Adipose tissue (tissue), 3 donors: ENCODE measurements around the gene THRSP. TPM values are rescaled to one million over a fixed set of nuclear protein-coding genes. Genes with fewer than 3 reads are reported as not detected.
A peak's percentile ranks its signal among the peaks of the same experiment; 100 is the strongest.
"Not testable (repeated sequence)": the region's sequence is repeated elsewhere in the genome, so short reads cannot be mapped to it uniquely, and the experiment has no call there.

Source experiments
- H3K27ac ChIP-seq: one replicate; pipeline ENCODE4 v1.5.1; 2013; ENCODE audit warnings: low read depth, low read length
- whole genome bisulfite sequencing, 3 donors: extraction: QIAGEN DNeasy Blood & Tissue Kit; methylation state at CpG; one replicate each; pipeline ENCODE4 v1.1.7; 2013; 5-methylcytosine and 5-hydroxymethylcytosine counted together
- polyA plus RNA-seq, 3 donors: library from polyadenylated mRNA; stranded (reverse); fragments of 200-250 nt; gene quantifications; one replicate each; pipeline ENCODE4 v1.2.3, GENCODE V29; 2013
- donor health status: healthy with polysubstance abuse.
- donor health status: Bipolar disorder and iron deficiency.
- donor health status: healthy.

Gene THRSP
- polyA plus RNA-seq, 3 donors: 87.4 to 228 (median 113) TPM

DNA sequence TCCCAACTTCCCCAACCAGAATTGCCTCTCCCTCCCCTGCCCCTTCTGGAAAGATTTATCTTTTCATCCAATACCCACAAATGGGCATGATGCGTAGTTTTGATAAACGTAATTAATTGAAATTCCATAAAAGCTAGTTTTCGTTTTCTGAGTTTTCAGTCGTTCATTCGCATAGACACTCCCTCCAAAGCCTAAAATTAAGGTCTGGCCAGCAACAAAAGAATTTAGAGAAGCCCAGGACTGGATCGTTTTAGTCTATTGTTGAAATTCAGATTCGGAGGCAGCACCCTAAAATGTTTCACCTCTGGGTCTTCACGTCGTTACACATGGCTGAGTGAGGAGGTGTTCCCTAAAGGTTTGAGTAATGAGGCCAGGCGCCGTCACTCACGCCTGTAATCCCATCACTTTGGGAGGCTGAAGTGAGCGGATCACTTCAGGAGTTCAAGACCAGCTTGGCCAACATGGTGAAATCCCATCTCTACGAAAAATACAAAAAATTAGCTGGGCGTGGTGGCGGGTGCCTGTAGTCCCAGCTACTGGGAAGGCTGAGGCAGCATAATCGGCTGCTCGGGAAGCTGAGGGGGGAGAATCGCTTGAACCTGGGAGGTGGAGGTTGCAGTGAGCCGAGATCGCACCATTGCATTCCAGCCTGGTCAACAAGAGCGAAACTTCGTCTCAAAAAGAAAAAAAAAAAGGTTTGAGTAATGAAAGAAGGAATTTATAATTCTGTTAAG, 16.6 kb downstream of the THRSP start:
- WGBS, 3 donors: 58 to 61% (median 60%) methylated on average over 23 of the region's 23 CpGs
- peak overlapping the region; percentile 69 for H3K27ac ChIP-seq

- no peak overlapping the region for H3K27ac ChIP-seq
- WGBS, 3 donors: 75 to 84% (median 77%) methylated on average over 11 of the region's 11 CpGs
Measured at GRCh38 chr11:78080818-78081495, 17.3 kb downstream of the THRSP start.

DNA sequence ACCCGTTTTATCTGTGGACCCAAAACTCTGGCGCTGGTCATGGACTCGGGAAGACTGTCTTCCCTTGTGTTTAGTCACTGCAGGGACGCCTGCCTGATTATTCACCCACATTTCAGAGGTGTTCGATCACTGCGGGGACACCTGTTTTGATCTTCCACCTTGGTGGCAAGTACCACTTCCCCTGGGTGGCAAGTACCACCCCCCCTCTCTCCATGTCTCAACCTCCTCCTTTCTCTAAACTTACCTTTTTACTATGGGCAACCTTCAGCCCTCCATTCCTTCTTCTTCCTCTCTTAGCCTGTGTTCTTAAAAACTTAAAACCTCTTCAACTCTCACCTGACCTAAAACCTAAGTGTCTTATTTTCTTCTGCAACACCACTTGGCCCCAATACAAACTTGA, 17.9 kb downstream of the THRSP start:
- 85 to 93% (median 86%) methylated on average over 6 of the region's 6 CpGs for WGBS, 3 donors
- H3K27ac ChIP-seq: no peak overlapping the region

DNA sequence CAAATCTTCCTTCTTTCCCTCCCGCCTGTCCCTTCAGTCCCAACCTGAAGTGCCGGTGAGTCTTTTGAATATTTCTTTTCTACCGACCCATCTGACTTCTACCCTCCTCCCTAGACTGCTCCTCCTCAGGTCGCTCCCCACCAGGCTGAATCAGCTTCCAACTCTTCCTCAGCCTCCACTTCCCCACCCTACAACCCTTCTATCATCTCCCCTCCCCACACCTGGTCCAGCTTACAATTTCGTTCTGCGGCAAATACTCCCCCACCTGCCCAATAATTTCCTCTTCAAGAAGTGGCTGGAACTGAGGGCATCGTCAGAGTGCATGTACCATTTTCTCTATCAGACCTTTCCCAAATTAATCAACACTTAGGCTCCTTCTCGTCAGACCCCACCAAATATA, 18.5 kb downstream of the THRSP start:
- WGBS, 3 donors: 85 to 89% (median 87%) methylated on average over 8 of the region's 8 CpGs

DNA sequence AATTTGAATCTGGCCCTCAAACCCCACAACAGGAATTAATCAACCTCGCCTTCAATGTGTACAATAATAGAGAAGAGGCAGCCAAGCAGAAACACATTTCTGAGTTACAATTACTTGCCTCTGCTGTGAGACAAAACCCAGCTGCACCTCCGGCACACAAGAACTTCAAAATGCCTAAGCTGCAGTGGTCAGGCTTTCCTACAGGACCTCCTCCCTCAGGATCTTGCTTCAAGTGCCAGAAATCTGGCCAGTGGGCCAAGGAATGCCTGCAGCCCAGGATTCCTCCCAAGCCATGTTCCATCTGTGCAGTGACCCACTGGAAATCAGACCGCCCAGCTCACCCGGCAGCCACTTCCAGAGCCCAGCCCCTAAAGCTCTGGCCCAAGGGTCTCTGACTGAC, 19.4 kb downstream of the THRSP start:
- H3K27ac ChIP-seq: no peak overlapping the region

More for the DNA sequence above, 18.5 kb downstream of the THRSP start:
- H3K27ac ChIP-seq: no peak overlapping the region

GRCh38 chr11:78084506-78084905, 20.8 kb downstream of the THRSP start:
- WGBS, 3 donors: 92 to 93% (median 93%) methylated on average over 8 of the region's 8 CpGs
- not testable (repeated sequence) for H3K27ac ChIP-seq

More for the DNA sequence above, 19.4 kb downstream of the THRSP start:
- WGBS, 3 donors: 76 to 81% (median 79%) methylated on average over 4 of the region's 4 CpGs

DNA sequence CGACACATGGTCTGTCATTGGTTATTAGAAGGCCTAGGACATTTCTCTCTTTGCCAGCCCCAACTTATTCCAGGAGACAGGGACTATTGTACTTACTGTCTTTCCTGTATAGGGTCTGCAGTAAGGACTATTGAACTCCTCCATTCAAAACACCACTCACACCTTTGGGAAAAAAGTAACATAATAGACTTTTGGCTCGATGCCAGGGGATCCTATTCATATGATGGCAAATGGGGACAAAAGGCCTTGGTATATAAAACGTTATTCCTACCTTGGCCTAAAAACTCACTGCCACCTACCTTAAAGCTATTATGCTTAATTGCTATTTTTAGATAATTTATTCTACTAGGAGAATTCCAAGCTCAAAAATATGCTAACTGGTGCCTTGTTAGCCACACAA, 22.3 kb downstream of the THRSP start:
- 60 to 68% (median 67%) methylated on average over 3 of the region's 3 CpGs for WGBS, 3 donors
- H3K27ac ChIP-seq: no peak overlapping the region

DNA sequence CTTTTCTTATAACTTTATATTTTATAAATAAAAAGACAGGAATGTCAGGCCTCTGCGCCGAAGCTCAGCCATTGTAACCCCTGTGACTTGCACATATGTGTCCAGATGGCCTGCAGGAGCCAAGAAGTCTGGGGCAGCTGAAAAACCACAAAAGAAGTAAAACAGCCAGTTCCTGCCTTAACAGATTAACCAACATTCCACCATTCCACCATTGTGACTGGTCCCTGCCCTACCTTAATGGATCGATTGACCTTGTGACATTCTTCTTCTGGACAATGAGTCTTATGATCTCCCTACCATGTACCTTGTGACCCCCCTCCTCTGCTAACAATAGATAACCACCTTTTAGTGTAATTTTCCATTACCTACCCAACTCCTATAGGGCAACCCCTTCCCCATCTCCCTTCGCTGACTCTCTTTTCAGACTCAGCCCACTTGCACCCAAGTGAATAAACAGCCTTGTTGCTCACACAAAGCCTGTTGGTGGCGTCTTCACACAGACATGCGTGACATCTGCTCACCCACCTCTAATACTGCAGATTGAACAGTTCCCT, 22.9 kb downstream of the THRSP start:
- H3K27ac ChIP-seq: not testable (repeated sequence)
- 90 to 93% (median 91%) methylated on average over 6 of the region's 6 CpGs for WGBS, 3 donors

- 74 to 89% (median 78%) methylated on average over 2 of the region's 2 CpGs for WGBS, 3 donors
- H3K27ac ChIP-seq: no peak overlapping the region
Measured at GRCh38 chr11:78094250-78094649, 30.6 kb downstream of the THRSP start.

- H3K27ac ChIP-seq: no peak overlapping the region
- 92 to 97% (median 95%) methylated on average over 7 of the region's 7 CpGs for WGBS, 3 donors
Measured at GRCh38 chr11:78097666-78098385, 34.2 kb downstream of the THRSP start.

- WGBS, 3 donors: 87 to 94% (median 90%) methylated on average over 4 of the region's 4 CpGs
- H3K27ac ChIP-seq: no peak overlapping the region
Measured at GRCh38 chr11:78099666-78100065, 36.0 kb downstream of the THRSP start.

DNA sequence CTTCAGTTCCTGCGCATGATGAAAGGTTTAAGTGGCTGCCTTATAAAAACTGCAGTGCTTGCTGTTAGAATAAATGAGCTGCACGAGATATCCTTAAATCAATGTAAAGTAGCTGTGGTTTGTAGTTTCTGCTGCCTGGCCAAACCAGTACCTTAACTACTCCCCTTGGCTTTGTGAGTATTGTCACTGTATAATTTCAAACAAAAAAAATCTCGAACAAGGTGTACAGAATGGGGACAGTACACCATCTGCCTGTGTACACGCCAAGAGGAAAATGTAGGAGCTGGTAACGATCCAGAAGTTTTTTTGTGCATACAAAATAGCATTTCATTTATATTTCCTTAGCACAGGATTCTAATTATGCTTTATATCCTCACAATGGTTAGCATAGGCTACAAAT, 36.6 kb downstream of the THRSP start:
- H3K27ac ChIP-seq: no peak overlapping the region
- 74 to 88% (median 76%) methylated on average over 5 of the region's 5 CpGs for WGBS, 3 donors

DNA sequence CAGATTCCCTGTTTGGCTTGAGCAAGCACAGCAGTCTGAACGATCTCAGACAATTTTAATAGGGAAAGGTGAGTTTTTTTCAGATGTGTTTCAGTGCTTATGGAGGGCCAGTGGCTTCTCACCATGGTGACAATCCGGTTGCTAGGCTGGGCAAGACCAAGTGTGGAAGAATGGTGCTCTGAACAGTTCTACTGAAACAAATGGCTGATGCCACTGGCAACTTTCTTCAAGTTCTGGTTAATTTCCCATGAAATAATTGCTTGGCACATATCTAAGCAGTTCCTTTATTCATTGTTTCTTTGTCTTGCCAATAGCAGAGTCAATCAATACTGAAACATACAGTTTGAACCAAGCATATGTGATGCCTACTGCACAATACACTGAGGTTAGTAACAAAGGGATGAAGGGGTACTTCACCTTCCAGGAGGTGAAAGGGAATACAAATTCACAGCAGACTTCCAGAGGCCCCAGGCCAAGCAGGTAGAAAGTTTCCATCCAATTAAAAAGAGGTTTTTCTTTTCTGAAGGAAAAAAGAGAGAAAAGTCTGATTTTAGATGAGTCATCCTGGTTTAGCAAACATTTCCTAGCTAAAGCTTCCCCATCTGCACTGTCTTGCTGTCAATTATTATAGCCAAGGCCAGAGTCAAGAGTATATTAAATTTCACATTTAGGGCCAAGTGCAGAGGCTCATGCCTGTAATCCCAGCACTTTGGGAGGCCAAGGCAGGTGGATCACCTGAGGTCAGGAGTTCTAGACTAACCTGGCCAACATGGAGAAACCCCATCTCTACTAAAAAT, 37.2 kb downstream of the THRSP start:
- WGBS, 3 donors: 84 to 90% (median 87%) methylated on average over 2 of the region's 2 CpGs
- H3K27ac ChIP-seq: no peak overlapping the region

DNA sequence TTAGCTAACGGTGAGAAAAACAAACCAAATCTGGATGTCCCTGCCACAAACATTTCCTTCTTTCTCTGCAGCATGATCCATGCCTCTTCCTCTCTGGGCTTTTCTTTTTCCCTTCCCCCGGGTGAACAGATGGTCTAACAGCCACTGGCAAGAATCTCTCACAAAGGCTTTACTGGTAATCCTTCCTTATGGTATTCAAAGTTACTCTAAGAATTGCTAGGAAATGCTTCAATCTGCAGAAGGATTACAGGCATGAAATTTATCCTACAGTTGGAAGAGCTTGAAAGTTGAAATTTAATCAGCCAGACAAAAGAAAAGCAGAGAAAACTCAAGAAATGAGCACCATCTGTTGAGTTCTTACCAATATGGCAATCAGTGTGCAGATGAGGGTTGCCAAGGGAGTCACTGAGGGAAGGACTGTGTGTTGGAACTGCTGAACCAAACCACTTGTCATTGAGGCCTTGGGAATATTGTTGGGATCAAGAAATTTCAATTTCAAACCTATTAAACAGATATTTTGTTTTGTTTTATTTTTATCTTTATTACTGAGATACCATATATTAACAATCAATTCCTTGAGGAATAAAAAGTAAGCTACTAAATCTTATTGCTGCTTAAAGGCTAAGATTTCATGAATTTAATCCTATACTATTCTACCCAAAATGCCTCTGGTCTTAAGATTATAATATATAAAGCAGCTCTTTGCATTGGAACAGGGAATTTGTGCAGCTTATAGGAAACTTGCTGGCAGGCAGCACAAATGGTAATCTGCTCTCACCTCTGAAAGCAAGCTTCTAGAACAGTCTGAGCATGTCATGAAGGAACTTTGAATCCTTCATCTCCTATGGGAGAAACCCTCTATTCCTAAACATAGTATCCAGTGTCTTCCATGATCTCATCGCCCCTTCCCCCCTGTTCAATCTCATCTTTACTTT, 45.7 kb downstream of the THRSP start:
- no peak overlapping the region for H3K27ac ChIP-seq
- WGBS, 3 donors: 77 to 91% (median 78%) methylated on average over 3 of the region's 3 CpGs

- no peak overlapping the region for H3K27ac ChIP-seq
- 94 to 96% (median 95%) methylated on average over 5 of the region's 5 CpGs for WGBS, 3 donors
Measured at GRCh38 chr11:78110351-78110750, 46.7 kb downstream of the THRSP start.

DNA sequence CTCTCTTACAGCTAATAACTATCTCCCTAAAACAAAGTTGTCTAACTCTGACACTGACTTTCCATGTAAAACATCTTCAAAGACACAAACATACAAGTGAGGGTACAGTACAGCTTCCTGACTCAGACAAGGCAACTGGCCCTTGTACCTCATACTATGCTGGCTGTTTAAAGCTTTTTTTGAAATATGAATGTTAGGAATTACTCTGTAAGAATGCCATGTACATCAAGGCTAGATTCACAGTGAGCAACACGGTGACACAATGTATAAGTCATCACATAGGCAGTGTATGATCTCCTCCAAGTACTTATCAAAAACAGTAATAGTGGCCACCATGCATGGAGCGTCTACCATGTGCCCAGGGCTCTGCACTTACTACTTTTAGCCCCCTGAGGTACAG, 47.2 kb downstream of the THRSP start:
- 95 to 98% (median 95%) methylated on average over 2 of the region's 2 CpGs for WGBS, 3 donors
- no peak overlapping the region for H3K27ac ChIP-seq

DNA sequence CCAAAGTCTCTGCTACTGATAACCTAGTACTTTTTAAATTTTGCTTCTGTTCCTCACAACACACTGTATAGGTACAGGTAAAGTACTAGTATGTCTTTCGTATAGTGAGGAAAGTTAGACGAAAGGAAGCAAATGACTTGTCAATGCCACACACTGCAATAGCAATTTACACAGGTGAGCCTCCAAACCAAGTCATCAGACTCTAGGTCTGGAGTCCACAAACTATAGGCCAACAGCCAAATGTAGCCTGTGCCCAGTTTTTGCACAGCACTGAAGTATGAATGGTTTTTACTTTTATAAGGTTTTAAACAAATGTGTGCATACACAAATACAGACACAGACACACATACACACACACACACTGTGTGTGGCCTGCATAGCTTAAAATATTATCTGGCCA, 47.6 kb downstream of the THRSP start:
- WGBS, 3 donors: 85 to 99% (median 95%) methylated on average over 2 of the region's 2 CpGs
- H3K27ac ChIP-seq: no peak overlapping the region
